Activated CD4-positive, alpha-beta T cell treated with anti-CD3 and anti-CD28 coated beads for 1 hour (primary cell): ENCODE measurements around the gene ABHD12.
"Not testable (repeated sequence)": the region's sequence is repeated elsewhere in the genome, so short reads cannot be mapped to it uniquely, and the experiment has no call there.

Experiments used
- DNase-seq: peaks from one replicate; pipeline ENCODE4 v3.0.0-alpha.2; 2020

The ABHD12 gene

DNA sequence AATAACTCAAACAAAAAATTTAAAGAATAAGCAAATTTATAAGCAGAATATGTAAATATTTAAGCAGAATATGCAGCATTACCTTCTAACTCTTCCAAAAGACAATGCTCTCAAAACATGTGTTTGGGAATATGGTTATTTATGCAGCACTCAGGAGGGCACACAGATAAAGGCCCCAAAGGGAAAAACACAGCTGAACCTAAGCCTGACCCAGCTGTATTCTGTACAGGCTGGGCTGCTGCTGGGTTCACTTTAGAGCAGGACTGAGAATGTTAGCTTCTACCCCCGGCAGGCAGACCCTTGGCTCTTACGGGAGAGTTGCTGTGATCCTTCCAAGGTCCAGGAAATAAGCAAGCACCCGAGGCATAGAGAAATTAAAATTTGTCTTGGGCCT, 37.3 kb downstream of the ABHD12 start:
- no peak for DNase-seq

DNA sequence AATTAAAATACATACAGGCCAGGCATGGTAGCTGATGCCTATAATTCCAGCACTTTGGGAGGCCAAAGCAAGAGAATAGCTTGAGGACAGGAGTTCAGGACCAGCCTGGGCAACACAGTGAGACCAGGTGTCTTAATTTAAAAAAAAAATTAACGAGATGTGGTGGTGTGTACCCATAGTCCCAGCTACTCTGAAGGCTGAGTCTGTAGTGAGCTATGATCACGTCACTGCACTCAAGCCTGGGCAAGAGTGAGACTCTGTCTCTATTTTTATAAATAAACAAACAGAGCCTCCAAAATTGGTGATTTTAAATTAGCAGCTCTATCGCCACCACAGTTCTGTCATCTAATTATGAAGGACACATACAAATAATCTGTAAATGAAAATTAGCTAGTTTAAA, 37.9 kb downstream of the ABHD12 start:
- no peak for DNase-seq

DNA sequence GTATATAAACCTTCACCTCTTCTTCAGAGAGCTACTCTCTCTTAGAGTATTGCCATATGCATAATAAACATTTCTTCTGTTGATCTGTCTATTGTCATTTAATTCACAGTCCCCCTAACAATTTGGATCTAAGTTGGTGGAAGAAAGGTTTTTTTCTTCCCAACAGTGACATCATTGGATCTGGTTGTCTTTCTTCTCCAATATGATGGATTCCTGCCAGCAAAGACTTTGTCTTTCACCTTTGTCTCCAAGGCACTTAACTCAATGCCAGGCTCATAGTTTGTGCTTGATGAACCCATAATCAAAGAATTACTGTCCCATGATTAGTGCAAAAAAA, 39.6 kb downstream of the ABHD12 start:
- DNase-seq, result no peak

DNA sequence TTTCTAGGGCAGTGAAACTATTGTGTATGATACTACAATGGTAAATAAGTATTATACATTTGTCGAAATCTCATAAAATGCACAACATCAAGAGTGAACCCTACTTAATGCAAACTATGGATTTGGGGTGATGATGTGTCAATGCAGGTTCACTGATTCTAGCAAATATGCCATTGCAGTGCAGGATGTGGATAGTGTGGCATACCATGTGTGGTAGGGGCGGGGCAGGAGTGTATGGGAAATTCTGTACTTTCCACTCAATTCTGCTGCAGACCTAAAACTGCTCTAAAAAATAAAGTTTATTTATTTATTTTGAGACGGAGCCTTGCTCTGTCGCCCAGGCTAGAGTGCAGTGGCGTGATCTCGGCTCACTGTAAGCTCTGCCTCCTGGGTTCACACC, 44.3 kb downstream of the ABHD12 start:
- DNase-seq, result no peak

DNA sequence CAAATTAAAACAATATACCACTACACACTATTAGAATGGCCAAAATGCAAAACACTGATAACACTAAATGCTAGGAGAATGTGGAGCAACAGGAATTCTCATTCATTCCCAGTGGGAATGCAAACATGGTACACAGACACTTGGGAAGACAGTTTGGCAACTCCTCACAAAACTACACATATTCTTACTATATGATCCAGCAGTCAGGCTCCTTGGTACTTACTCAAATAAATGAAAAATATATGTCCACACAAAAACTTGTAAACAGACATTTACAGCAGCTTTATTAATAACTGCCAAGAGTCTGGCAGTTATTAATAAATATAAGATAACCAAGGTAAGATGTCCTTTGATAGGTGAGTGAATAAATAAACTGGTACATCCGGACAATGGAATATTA, 44.9 kb downstream of the ABHD12 start:
- DNase-seq, result no peak

DNA sequence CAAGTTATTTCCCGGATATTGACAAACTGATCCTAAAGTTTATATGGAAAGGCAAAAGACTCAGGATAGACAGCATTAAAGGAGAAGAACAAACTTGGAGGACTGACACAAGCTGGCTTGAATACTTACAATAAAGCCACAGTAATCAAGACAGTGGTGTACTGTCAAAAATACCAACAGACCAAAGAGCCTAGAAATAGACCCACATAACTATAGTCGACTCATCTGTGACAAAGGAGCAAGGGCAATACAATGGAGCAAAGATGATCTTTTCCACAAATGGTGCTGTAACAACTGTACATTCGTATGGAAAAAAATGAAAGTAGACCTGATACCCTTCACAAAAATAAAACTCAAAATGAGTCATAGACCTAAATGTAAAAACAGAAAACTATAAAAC, 46.0 kb downstream of the ABHD12 start:
- DNase-seq, result no peak

DNA sequence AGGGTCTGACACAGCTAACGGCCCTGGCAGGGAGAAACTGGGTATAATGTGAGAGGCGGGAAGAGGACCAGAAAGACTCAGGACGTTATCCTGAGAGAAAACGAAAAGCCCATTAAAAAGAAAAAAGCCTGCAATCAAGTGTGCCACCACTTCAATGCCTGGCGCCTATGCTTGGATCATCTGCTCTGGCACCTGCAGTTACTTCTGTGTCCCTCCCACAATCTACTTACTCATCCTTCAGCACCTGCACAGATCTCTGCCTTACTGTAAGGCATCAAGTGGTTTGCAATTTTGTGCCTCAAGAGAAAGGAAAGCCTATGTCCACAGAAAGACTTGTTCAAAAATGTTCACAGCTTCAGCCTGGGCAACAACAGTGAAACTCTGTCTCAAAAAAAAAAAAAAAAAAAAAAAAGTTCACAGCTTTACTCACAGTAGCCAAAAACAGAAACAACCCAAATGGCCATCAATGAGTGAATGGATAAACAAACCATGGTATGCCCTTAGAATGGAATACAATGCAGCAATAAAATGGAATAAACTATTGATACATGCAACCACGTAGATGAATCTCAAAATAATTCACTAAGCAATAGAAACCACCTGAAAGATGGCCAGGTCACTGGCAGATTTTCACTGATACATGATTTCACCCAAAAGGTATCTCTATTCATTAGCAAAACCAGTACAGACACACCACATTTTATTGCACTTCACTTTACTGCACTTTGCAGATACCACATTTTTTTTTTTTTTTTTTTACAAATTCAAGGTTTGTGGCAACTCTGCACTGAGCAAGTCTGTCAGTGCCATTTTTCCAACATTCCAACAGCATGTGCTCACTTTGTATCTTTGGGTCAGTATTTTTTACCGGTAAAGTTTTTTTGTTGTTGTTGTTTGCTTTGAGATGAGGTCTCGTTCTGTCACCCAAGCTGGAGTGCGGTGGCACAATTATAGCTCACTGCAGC, 48.6 kb downstream of the ABHD12 start:
- DNase-seq, result no peak

DNA sequence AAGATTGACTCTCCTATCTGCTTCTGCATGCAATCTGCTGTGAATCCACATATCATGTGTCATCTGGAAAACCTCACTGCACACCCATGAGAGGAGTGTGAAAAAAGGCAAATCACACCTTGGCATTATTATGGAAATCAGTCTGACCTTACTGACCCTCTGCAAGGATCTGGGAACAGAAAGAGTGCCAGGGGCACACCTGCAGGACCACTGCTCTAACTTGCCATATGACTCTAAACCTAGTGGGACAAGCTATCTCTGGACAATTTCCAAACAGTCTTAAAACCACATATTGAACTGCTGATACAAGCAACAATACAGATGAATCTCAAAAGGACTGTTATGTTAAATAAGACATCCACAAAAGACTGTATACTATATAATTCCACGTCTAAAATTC, 50.3 kb downstream of the ABHD12 start:
- no peak for DNase-seq

DNA sequence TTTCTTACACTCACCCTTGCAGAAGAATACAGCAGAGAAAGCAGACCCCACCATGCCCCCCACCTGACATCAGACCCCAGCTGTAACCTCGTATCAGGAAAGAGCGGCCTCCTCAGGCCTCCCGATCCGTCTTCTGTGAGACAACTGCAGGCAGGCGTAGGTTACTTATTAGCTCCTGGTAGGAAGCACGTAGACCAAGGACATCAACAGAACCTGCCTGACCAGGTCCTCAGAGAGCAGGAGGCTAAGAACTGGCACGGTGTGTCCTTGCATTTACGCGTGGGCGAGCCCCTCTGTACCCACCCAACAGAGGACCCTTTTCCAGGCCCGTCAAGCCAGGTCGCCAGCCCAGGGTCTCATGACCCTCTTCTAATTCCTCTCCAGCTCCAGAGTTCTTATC, 51.0 kb downstream of the ABHD12 start:
- no peak for DNase-seq

DNA sequence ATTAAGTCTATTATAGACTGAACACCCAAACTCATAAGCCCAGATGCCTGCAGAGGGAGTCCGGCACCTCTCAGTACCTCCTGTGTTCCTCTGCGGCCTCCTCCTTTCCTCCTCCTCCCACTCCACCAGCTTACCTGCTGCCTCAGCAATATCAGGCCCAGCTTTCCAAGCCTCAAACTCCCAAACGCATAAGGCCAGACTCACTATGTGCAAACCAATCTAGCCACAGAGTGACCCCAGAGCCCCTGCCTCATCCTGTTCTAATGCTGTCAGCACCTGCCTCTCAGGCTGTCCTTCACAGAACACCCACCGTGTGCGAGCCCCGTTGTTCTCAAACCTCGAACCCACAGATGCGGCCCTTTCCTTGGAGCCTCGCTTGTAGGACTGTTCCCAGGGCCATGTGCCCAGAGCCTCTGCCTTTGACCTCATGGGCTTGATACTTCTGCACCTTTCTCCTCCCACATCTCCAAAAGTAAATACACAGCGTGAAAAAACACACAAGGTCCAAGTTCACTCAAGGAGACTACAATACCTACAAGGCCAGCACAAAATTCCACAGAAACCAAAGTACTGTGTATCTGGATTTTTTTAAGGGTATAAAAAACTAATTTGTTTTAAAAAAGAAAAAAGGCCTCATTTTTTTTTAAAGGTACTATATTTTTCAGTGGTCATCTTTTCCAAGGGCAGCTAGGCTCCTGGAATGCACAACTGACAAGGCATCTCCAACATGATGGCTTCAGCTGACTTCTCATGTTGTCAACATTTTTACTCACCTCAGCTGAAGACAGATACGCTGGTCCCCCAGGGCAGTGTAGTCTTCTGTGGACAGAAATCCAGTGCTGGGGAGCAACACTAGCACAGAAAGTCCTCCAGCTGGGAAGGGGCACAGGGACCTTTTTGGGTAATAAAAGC, 52.3 kb downstream of the ABHD12 start:
- DNase-seq, result no peak

DNA sequence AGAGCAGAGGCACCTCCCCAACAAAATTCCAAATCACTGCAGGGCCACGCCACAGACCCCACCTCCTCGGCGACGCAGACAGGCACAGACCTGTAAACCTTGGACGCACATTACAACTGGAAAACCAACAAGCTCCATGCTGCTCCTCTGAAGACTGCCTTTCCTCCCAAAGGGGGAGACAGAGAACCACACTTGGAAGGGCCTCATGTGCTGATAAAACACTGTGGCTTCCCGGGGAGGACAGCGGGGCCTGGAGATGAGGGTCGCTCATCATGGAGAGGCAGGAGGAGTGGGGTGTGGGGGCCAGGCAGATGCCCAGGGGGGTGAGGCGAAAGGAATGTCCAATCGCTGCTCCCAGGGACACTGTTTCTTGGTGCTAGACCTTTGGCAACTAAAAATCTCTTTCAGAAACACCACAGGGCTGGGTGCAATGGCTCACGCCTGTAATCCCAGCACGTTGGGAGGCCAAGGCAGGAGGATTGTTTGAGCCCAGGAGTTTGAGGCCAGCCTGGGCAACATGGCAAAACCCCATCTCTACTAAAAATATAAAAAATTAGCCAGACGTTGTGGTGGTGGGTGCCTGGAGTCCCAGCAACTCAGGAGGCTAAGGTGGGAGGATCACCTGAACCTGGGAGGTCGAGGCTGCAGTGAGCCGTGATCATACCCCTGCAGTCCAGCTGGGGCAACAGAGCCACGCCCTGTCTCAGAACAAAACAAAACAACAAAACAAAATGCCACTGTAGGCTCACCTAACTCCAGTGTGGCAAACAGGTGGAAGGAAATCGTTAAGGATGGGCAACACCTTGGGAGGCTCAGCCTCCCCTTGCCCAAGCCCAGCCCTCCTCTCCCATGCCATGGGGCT, 53.8 kb downstream of the ABHD12 start:
- no peak for DNase-seq

DNA sequence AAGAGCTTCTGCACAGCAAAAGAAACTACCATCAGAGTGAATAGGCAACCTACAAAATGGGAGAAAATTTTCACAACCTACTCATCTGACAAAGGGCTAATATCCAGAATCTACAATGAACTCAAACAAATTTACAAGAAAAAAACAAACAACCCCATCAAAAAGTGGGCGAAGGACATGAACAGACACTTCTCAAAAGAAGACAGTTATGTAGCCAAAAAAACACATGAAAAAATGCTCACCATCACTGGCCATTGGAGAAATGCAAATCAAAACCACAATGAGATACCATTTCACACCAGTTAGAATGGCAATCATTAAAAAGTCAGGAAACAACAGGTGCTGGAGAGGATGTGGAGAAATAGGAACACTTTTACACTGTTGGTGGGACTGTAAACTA, 55.7 kb downstream of the ABHD12 start:
- not testable (repeated sequence) for DNase-seq

DNA sequence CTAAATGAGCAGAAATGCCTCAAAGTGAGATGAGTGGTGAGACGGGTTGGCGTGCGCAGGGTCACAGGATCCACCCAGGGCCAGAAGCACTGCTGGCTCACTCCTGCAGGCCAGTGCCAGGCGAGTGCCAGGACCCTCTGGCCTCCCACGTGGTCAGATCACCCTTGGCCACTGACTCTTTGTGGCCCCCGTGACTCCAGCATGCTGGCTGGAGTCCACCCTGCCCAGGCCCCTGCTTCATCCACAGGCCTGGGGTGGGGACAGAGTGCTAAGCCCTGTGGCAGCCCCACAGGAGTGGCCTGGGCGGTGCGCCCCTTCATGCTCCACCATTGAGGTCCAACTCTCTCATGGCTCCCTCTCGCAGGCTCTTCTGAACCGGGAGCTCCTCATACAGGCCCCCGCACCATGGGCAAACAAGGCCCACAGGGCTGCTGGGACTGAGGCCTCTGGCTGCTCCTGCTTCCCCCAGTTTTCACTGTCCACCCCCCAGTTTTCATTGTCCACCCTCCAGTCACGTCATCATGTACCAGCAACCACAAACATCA, 61.6 kb downstream of the ABHD12 start:
- no peak for DNase-seq

DNA sequence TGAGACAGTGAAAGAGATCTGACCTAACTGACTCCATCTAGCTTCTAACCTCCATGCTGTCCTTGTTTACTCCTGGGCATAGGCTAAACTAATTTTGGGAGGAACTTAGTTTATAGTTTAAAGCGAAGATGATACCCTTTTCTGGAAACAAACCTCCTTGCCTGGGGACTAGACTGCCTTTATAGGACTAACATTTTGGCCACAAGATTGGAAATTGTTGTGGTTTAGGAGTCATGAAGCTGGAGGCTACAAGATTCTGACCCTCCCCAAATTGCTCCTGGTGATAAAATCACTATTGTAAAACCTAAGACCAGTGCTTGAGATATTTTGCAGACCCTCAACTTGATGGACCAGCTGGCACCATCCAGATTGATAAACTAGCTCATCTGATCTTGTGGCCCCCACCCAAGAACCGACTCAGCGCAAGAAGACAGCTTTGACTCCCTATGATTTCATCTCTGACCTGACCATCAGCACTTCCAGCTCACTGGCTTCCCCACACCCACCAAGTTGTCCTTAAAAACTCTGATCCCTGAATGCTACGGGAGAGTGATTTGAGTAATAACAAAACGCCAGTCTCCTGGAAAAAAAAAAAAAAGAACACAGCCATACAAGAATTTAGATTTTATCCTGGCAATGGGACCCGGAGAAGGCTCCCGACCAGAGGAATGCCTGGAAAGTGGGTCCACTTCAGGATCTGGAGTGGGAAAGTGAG, 63.0 kb downstream of the ABHD12 start:
- DNase-seq, result no peak

DNA sequence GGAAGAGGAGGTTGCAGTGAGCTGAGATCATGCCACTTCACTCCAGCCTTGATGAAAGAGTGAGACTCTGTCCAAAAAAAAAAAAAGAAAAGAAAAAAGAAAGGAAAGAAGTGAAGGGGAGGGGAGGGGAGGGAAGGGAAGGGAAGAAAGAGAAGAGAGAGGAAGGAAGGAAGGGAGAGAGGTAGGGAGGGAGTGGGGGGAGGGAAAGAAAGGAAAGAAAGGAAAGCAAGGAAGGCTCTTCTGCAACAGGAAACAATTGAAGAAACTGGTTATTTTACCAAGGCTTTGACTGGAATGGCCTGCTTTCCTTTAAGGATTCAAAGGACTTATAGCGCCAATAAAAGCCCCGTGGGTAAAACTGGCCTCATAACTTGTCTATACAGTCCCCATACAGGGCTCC, 64.6 kb downstream of the ABHD12 start:
- DNase-seq, result no peak

DNA sequence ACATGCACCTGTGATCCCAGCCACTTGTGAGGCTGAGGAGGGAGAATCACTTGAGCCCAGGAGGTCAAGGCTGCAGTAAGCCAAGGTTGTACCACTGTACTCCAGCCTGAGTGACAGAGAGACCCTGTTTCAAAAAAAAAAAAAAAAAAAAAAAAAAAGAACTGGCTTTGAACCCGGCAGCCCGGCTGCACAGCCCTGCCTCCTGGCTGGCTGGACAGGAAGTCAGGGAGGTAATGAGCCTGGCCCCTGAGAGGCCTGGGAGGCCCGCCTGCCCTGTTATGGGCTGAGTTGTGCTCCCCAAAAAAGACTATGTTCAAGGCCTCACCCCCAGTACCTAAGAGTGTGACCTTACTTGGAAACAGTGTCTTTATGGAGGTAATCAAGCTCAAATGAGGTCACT, 65.6 kb downstream of the ABHD12 start:
- DNase-seq, result no peak

DNA sequence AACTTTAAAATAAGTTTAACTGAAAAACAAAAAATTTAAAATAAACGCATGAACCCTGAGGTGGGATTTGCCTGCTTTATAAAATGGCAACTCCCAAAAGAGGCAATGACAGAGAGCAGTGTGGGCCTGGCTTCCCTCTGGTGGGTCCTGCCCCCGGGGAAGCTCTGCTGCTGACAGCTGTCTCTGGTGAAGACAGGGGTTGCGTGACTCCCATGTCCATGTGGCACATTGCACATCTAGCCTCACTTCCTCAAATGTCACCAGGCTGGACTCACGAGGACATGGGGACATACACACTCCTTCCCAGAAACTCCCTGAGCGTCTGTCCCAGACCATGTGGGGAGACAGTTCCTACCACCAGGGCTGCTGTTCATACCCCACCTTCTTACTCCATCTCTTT, 66.2 kb downstream of the ABHD12 start:
- no peak for DNase-seq

DNA sequence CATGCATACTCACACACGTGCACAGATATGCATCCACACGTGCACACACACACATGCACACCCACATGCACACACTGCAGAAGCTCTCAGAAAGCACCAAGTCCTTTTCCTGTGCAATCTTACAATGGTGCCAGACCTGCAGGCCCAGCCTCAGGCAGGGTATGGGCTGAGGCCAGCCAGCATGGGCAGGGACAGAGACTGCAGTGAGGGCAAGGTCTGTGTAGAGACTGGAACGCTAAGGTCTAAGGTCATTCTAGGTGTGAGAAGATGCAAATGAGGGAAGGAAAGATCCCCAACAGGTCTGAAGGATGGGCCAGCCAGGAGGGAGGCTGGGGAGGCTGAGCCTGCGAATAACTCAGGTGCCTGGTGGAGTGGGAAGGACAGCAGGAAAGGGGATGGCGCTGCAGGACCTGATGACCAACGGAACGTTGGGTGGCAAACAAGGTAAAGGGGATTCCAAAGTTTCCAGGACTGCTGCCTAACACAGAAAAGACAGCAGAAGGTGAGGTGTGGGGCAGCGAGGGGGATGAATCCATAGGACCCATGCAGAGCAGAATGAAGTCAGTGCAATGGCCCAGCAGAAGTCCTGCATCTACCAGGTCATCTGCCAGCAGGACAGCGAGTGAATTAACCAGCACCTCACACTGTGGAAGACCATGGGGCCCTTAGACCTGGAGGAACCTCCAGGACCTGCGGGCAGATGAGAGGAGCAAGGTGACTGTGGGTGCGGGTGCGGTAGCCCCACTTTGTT, 67.0 kb downstream of the ABHD12 start:
- no peak for DNase-seq

DNA sequence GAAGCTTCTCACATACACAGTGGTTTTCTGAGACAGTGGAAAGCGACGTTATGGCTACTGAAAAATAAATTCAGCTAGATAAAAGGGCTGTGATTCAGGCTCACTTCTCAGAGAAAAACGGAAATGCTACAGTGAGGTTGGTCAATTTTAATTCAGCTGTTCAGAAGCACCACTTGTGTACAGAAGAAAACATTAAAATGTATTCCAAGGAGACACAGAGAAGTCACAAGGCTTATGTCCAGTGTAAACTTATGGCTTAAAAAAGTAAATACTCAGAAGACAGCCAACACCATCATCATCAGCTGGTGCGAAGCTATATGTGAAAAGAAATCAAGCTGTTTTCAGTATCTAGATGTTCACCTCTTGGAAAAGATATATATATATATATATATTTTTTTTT, 68.6 kb downstream of the ABHD12 start:
- DNase-seq, result no peak

DNA sequence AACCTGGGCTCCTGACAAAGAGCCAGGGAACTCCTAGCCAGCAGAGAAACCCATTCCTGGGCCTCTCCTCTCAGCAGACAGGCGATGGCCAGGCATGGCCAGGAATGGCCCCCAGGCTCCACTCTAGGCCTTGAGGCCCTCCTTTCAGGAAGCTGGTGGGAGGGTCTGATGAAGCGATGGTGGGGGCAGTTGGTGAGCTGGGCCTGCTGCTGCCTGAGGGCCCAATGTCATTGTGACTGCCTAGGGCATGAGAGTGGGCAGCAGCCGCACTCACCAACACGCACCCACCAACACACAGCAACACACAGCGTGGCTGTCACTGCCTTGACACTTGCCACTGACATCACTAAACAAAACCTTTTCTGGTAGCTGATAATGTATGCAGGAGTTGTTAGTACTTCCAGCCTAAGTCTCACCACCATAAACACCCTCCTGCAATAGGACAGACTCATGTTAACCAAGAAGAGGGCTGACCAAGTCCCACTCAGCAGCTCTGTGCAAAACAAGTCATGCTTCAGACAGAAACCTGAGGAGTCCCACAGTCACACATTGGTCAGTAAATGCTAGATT, 69.3 kb downstream of the ABHD12 start:
- no peak for DNase-seq
